Neural cell (in vitro differentiated cells): ENCODE measurements around the gene RPS6KA2.

Source experiments
- EP300 ChIP-seq: fragments of 450-650 bp; conservative IDR thresholded peaks from 2 replicates; pipeline ENCODE4 v1.6.1; 2014; ENCODE audit warnings: antibody characterized with exemption, mild to moderate bottlenecking, moderate library complexity; ENCODE audit not compliant: poor library complexity, severe bottlenecking
- EZH2 ChIP-seq: fragments of 200-600, 300-800 bp; shearing (Covaris generic), sonication (generic); IDR thresholded peaks from 2 replicates; pipeline ENCODE4 v1.6.1; 2014; ENCODE audit warnings: antibody characterized with exemption, low read length, borderline replicate concordance, mild to moderate bottlenecking; ENCODE audit not compliant: insufficient read depth, poor library complexity, severe bottlenecking
- POLR2AphosphoS5 ChIP-seq: IDR thresholded peaks from 2 replicates; pipeline ENCODE4 v1.6.1; 2012
- TF ChIP-seq, protein P1 (sequence below): fragments of 450-650 bp; IDR thresholded peaks from 2 replicates; pipeline ENCODE4 v1.5.1; 2014; ENCODE audit warnings: antibody characterized with exemption, mild to moderate bottlenecking, moderate library complexity; ENCODE audit not compliant: poor library complexity, severe bottlenecking
- TF ChIP-seq, protein P2 (sequence below): IDR thresholded peaks from 2 replicates; pipeline ENCODE4 v1.6.1; 2012; ENCODE audit warnings: borderline replicate concordance

GRCh38 chr6:166433096-166433495 is 194.0 kb downstream of the RPS6KA2 start:
- TF ChIP-seq, protein P1, sequence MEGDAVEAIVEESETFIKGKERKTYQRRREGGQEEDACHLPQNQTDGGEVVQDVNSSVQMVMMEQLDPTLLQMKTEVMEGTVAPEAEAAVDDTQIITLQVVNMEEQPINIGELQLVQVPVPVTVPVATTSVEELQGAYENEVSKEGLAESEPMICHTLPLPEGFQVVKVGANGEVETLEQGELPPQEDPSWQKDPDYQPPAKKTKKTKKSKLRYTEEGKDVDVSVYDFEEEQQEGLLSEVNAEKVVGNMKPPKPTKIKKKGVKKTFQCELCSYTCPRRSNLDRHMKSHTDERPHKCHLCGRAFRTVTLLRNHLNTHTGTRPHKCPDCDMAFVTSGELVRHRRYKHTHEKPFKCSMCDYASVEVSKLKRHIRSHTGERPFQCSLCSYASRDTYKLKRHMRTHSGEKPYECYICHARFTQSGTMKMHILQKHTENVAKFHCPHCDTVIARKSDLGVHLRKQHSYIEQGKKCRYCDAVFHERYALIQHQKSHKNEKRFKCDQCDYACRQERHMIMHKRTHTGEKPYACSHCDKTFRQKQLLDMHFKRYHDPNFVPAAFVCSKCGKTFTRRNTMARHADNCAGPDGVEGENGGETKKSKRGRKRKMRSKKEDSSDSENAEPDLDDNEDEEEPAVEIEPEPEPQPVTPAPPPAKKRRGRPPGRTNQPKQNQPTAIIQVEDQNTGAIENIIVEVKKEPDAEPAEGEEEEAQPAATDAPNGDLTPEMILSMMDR, result no peak
- TF ChIP-seq, protein P2, sequence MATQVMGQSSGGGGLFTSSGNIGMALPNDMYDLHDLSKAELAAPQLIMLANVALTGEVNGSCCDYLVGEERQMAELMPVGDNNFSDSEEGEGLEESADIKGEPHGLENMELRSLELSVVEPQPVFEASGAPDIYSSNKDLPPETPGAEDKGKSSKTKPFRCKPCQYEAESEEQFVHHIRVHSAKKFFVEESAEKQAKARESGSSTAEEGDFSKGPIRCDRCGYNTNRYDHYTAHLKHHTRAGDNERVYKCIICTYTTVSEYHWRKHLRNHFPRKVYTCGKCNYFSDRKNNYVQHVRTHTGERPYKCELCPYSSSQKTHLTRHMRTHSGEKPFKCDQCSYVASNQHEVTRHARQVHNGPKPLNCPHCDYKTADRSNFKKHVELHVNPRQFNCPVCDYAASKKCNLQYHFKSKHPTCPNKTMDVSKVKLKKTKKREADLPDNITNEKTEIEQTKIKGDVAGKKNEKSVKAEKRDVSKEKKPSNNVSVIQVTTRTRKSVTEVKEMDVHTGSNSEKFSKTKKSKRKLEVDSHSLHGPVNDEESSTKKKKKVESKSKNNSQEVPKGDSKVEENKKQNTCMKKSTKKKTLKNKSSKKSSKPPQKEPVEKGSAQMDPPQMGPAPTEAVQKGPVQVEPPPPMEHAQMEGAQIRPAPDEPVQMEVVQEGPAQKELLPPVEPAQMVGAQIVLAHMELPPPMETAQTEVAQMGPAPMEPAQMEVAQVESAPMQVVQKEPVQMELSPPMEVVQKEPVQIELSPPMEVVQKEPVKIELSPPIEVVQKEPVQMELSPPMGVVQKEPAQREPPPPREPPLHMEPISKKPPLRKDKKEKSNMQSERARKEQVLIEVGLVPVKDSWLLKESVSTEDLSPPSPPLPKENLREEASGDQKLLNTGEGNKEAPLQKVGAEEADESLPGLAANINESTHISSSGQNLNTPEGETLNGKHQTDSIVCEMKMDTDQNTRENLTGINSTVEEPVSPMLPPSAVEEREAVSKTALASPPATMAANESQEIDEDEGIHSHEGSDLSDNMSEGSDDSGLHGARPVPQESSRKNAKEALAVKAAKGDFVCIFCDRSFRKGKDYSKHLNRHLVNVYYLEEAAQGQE, result no peak
- TF ChIP-seq EZH2 (no peak), EP300 (no peak), POLR2AphosphoS5 (no peak)
